GM13976 (cell line): ENCODE measurements around the gene CABLES1.
"Not testable (repeated sequence)": the region's sequence is repeated elsewhere in the genome, so short reads cannot be mapped to it uniquely, and the experiment has no call there.

ENCODE experiments used
- DNase-seq: peaks from one replicate; pipeline ENCODE4 v3.0.0; 2012; ENCODE audit warnings: low spot score
- in situ Hi-C: fragments of 300-500 bp; cut with MboI; formaldehyde crosslinking; loops from one replicate; pipeline ENCODE4 v1.12.0; 2022; ENCODE audit warnings: low sequenced_read_pairs, mixed read lengths, inconsistent platforms; ENCODE audit not compliant: unreplicated experiment
- TF ChIP-seq, protein P1 (sequence below): IDR thresholded peaks from 2 replicates; pipeline ENCODE4 v1.5.1; 2012; ENCODE audit warnings: borderline replicate concordance, mild to moderate bottlenecking; ENCODE audit not compliant: insufficient read depth; ENCODE audit errors: extremely low read depth, missing control alignments, control extremely low read depth

The CABLES1 gene

GRCh38 chr18:23279931-23280330 is 144.6 kb downstream of the CABLES1 start:
- in situ Hi-C loops, result no loop called here
- DNase-seq, result no peak
- TF ChIP-seq, protein P1, sequence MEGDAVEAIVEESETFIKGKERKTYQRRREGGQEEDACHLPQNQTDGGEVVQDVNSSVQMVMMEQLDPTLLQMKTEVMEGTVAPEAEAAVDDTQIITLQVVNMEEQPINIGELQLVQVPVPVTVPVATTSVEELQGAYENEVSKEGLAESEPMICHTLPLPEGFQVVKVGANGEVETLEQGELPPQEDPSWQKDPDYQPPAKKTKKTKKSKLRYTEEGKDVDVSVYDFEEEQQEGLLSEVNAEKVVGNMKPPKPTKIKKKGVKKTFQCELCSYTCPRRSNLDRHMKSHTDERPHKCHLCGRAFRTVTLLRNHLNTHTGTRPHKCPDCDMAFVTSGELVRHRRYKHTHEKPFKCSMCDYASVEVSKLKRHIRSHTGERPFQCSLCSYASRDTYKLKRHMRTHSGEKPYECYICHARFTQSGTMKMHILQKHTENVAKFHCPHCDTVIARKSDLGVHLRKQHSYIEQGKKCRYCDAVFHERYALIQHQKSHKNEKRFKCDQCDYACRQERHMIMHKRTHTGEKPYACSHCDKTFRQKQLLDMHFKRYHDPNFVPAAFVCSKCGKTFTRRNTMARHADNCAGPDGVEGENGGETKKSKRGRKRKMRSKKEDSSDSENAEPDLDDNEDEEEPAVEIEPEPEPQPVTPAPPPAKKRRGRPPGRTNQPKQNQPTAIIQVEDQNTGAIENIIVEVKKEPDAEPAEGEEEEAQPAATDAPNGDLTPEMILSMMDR, result no peak

GRCh38 chr18:23280844-23281243 is 145.6 kb downstream of the CABLES1 start:
- in situ Hi-C loops, result no loop called here
- no peak for DNase-seq
- TF ChIP-seq, protein P1, result no peak

DNA sequence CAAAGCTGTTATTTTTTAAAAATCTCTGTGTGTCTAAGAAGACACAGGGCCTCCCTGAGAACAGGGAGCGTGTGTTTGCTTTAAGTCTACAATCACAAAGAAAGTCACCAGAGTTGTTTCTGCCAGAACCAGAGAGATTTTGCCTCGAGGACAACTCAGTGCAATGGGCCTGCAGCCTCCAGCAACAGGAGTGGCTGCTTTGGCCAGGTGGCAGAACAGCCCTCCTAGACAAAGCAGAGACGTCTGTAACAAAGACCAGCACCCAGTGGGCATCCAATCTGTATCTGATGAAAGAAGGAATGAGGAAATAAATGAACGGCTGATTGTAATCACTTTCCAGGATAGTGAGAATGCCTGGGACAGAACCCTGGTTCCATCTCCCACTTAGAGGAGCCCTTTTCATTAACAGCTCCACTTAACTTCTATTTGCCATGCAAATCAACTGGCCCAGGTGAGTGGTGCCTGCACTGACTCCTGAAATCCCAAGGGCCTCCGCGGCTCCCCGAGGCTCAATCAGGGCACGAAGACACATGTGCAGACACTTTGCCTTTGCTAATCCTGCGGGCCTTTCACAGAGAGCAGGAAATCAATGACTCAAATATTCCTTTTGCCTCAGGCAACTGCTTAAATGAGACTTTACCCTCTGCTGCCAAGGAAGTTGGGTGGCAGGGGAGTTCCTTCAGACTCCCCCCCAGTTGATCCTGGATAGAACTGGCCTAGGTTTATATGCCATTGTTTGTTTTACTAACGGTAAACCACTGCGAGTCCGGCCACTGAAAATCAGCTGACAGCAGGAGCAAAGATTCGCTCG is 146.5 kb downstream of the CABLES1 start:
- TF ChIP-seq, protein P1, result no peak
- no peak for DNase-seq
- in situ Hi-C loops, result no loop called here

DNA sequence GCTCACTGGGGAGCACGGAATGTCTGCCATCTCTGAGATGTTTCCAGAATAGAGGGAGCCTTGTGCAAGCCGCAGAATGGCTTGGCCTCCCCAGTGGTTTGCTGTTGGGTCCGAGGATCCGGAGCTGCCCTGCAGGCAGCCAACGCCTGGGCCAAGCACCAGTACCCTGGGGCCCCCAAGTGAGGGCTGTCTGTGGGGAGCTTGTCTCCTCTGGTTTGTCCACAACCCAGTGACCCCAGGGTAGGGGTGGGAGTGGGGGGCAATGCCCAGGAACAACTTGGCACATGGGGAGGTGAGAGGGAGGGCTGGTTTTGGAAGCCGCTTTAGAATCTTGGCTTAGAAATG is 147.1 kb downstream of the CABLES1 start:
- in situ Hi-C loops, result no loop called here
- DNase-seq, result no peak
- TF ChIP-seq, protein P1, result no peak

- no peak for DNase-seq
- TF ChIP-seq, protein P1, result no peak
- in situ Hi-C loops, result no loop called here
Measured at GRCh38 chr18:23283916-23284430, 148.7 kb downstream of the CABLES1 start.

DNA sequence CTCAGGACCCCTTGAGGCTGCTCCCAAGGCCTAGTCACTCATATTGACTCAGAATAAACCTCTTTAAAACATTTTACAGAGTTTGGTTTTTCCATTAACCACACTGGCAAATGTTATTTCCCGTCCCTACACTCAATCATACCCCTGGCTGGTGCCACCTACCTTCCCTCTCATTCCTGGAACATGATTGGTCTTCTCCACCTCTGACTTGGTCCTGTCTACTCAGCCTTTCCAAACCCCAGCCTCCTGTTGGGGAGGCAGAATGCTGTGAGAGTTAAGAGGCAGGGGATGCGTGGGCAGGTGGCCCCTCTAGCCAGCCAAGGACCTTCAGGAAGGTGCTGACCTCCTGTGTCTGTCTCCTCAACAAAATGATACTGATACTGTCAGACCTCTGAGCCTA is 149.3 kb downstream of the CABLES1 start:
- TF ChIP-seq, protein P1, result no peak
- no peak for DNase-seq
- in situ Hi-C loops, result no loop called here

GRCh38 chr18:23285581-23285980 is 150.3 kb downstream of the CABLES1 start:
- in situ Hi-C loops, result not testable (repeated sequence)

More at GRCh38 chr18:23285581-23285980, 150.3 kb downstream of the CABLES1 start:
- not testable (repeated sequence) for DNase-seq
